Measurements from ENCODE around the gene PPP1R12A. TPM values are rescaled to one million over a fixed set of nuclear protein-coding genes. Genes with fewer than 3 reads are reported as not detected.

Gene PPP1R12A
- total and polyA plus RNA-seq, 9 of the 15 experiments (the other 6 are each of a cell fraction or from before 2014, with no cell fraction given), result 26.4 to 119 (median 53.3) TPM

DNA sequence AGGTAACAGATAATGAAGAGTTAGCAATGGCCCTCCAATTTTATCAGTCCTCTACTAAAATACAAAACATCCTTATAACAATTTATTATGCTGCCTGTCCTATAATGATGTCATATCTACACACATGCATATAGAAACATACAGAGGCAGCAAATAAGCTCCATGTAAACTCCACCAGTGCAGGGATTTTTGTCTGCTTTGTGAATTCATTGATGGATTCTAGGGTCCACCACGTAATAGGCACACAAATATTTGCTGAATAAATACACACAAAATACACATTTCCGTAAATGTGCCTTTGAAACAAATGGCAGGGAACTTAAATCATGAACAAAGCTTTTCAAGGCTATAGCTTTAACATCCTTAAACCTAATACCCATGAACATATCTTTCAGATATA is 34.7 kb downstream of the PPP1R12A start (continued):
- TF ChIP-seq, protein P1, sequence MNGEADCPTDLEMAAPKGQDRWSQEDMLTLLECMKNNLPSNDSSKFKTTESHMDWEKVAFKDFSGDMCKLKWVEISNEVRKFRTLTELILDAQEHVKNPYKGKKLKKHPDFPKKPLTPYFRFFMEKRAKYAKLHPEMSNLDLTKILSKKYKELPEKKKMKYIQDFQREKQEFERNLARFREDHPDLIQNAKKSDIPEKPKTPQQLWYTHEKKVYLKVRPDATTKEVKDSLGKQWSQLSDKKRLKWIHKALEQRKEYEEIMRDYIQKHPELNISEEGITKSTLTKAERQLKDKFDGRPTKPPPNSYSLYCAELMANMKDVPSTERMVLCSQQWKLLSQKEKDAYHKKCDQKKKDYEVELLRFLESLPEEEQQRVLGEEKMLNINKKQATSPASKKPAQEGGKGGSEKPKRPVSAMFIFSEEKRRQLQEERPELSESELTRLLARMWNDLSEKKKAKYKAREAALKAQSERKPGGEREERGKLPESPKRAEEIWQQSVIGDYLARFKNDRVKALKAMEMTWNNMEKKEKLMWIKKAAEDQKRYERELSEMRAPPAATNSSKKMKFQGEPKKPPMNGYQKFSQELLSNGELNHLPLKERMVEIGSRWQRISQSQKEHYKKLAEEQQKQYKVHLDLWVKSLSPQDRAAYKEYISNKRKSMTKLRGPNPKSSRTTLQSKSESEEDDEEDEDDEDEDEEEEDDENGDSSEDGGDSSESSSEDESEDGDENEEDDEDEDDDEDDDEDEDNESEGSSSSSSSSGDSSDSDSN (IDR thresholded peaks at IDR 0.05; ENCODE audit: borderline replicate concordance in 1 of 2, low read depth in 2 of 2, low read length in 2 of 2), result no peak
- no peak for TF ChIP-seq ZNF551 (CRISPR knock-in tag; IDR thresholded peaks at IDR 0.05)
- TF ChIP-seq SMAD2 (IDR thresholded peaks at IDR 0.05; ENCODE audit: low read depth, low read length), result no peak
- TF ChIP-seq, protein P2, sequence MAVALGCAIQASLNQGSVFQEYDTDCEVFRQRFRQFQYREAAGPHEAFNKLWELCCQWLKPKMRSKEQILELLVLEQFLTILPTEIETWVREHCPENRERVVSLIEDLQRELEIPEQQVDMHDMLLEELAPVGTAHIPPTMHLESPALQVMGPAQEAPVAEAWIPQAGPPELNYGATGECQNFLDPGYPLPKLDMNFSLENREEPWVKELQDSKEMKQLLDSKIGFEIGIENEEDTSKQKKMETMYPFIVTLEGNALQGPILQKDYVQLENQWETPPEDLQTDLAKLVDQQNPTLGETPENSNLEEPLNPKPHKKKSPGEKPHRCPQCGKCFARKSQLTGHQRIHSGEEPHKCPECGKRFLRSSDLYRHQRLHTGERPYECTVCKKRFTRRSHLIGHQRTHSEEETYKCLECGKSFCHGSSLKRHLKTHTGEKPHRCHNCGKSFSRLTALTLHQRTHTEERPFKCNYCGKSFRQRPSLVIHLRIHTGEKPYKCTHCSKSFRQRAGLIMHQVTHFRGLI (CRISPR knock-in tag; IDR thresholded peaks at IDR 0.05), result no peak

DNA sequence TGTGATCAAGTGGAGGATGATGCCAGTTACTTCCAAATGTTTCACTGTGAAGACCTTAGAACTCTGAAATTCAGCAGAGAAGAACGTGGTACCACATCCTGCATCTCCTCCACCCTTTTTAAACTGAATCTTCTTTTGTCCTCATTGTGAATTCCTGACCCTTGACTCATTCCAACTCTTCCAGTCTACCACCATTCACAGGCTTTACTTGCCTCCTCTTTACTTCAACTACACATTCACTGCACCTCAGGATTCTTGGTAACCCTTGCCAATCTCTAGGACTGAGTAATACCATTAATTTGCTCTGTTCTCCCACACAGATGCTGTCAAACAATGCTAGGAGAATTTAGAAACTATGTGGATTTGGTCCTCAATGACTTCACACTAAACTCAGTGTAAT is 37.3 kb downstream of the PPP1R12A start:
- no TSS peak for BruUV-seq (replicated peaks)
- no peak for ATAC-seq
- Histone ChIP-seq H3K27me3 (ENCODE audit: control insufficient read depth in 2 of 2, insufficient read depth in 2 of 2, low read length in 2 of 2) (no peaks in the 10 kb centered on the region), H3K79me2 (ENCODE audit: control insufficient read depth, insufficient read depth, low read length) (peaks cover 99% of the 10 kb centered on the region), H3K9ac (ENCODE audit: insufficient read depth in 1 of 2, low read depth in 2 of 2, low read length in 2 of 2) (no peak overlapping the region), H2AFZ (ENCODE audit: low read depth, low read length) (no peak overlapping the region), H3K9me1 (ENCODE audit: control insufficient read depth, insufficient read depth, low read length) (peaks cover 4% of the 10 kb centered on the region), H3K4me2 (ENCODE audit: insufficient read depth, low read length) (no peak overlapping the region), H3K27ac (ENCODE audit: extremely low read depth, low read depth, low read length) (no peak overlapping the region), H3K4me3 (no peak overlapping the region), H3K9me3 (replicated peaks; ENCODE audit: control insufficient read depth, insufficient read depth, low read depth, low read length) (no peaks in the 10 kb centered on the region), H3K4me1 (replicated peaks in 1 of 2; ENCODE audit: control insufficient read depth in 2 of 2, insufficient read depth in 2 of 2, low read length in 2 of 2) (no peaks in the 10 kb centered on the region; a peak in 1 of 5 replicates), H4K20me1 (replicated peaks; ENCODE audit: control insufficient read depth, insufficient read depth, low read length) (peaks cover 28% of the 10 kb centered on the region), H3K36me3 (ENCODE audit: control insufficient read depth, insufficient read depth, low read length) (peaks cover 14% of the 10 kb centered on the region; the same call in 1 of the 3 replicates)
- ChIA-PET CTCF (ENCODE audit: low intra/inter-chr PET ratio) (no interaction called here), POLR2A (no interaction called here)
- FAIRE-seq, result no peak
- TF ChIP-seq, protein P3, sequence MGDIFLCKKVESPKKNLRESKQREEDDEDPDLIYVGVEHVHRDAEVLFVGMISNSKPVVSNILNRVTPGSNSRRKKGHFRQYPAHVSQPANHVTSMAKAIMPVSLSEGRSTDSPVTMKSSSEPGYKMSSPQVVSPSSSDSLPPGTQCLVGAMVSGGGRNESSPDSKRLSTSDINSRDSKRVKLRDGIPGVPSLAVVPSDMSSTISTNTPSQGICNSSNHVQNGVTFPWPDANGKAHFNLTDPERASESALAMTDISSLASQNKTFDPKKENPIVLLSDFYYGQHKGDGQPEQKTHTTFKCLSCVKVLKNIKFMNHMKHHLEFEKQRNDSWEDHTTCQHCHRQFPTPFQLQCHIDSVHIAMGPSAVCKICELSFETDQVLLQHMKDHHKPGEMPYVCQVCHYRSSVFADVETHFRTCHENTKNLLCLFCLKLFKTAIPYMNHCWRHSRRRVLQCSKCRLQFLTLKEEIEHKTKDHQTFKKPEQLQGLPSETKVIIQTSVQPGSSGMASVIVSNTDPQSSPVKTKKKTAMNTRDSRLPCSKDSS (IDR thresholded peaks at IDR 0.05; ENCODE audit: low read depth, partially characterized antibody), result no peak
- TF ChIP-seq ZC3H8 (IDR thresholded peaks at IDR 0.05) (no peak), NFE2 (IDR thresholded peaks at IDR 0.05; ENCODE audit: low read depth) (no peak), BDP1 (IDR thresholded peaks at IDR 0.05; ENCODE audit: insufficient read depth, insufficient read length) (no peak), BRCA1 (IDR thresholded peaks at IDR 0.05) (no peak), BRCA1 (CRISPR knock-in tag; IDR thresholded peaks at IDR 0.05) (no peak), ZNF282 (CRISPR knock-in tag; IDR thresholded peaks at IDR 0.05) (no peak), MTA2 (IDR thresholded peaks at IDR 0.05; ENCODE audit: low read depth) (no peak), ZNF174 (CRISPR knock-in tag; IDR thresholded peaks at IDR 0.05) (no peak)
- TF ChIP-seq, protein P4, sequence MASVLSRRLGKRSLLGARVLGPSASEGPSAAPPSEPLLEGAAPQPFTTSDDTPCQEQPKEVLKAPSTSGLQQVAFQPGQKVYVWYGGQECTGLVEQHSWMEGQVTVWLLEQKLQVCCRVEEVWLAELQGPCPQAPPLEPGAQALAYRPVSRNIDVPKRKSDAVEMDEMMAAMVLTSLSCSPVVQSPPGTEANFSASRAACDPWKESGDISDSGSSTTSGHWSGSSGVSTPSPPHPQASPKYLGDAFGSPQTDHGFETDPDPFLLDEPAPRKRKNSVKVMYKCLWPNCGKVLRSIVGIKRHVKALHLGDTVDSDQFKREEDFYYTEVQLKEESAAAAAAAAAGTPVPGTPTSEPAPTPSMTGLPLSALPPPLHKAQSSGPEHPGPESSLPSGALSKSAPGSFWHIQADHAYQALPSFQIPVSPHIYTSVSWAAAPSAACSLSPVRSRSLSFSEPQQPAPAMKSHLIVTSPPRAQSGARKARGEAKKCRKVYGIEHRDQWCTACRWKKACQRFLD (CRISPR knock-in tag; IDR thresholded peaks at IDR 0.05), result no peak
- TF ChIP-seq, protein P5, sequence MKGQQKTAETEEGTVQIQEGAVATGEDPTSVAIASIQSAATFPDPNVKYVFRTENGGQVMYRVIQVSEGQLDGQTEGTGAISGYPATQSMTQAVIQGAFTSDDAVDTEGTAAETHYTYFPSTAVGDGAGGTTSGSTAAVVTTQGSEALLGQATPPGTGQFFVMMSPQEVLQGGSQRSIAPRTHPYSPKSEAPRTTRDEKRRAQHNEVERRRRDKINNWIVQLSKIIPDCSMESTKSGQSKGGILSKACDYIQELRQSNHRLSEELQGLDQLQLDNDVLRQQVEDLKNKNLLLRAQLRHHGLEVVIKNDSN (CRISPR knock-in tag; IDR thresholded peaks at IDR 0.05), result no peak
- intact Hi-C loops (cut with micrococcal nuclease) (no loop called here), in situ Hi-C loops (cut with MboI) (no loop called here)
- DNase-seq (ENCODE audit: extremely low read depth in 1 of 4, low spot score in 3 of 4), result no peak
- WGBS (ENCODE audit: insufficient coverage, low coverage, missing lambda C conversion rate), result 47% methylated on average over 1 of the region's 1 CpG

Measured in K562 (cell line).